Stimulated activated CD4-positive, alpha-beta T cell treated with anti-CD3 and anti-CD28 coated beads, Interleukin-4, amount 100 ng/mL, for 24 hours (primary cell): ENCODE results near the gene MAP2K6.

ENCODE experiments used
- DNase-seq: peaks from one replicate; pipeline ENCODE4 v3.0.0-alpha.2; 2020

Gene MAP2K6

DNA sequence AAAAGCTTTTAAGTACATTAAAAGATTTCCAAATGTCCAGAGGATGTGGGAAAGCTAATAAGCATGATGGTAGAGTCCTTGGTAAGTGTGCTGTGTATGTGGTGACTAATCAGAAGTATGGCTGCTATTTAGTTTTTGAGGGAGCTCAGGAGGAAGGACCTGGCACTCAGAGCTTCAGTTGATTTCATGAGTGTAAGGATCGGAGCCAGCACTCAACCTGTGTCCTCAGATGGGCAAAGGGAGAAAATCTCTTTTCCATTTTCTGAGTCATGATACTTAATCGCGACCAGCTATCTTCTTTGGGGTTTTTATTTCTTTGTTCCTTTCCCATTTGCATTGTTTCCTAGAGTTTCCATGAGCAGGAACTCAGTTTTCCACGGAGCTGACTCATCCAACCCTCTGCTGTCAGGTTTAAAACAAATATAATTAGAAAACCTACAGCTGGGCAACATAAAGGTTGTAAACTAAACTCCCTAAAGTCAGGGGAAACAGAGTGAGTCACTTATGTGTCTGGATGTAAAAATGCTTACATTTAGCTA lies 125.4 kb downstream of the MAP2K6 start:
- no peak for DNase-seq

DNA sequence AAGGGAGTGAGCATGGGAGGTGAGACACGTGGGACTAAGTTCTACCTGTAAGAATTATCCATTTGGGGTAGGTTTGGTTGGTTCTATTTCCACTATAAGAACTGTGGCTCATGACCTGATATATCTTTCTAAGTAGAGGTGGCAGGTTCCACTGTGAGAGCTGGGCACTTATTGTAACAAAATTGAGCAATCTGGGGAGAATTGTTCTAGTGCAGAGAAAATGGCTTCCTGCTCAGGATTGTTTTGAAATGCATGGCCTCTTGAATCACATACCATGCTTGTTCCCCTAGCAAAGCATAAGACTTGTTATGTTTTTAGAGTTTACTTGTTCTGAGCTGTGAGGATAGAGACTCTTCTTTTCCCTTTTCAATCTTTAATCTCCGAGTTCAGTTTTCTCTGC lies 125.9 kb downstream of the MAP2K6 start:
- no peak for DNase-seq

DNA sequence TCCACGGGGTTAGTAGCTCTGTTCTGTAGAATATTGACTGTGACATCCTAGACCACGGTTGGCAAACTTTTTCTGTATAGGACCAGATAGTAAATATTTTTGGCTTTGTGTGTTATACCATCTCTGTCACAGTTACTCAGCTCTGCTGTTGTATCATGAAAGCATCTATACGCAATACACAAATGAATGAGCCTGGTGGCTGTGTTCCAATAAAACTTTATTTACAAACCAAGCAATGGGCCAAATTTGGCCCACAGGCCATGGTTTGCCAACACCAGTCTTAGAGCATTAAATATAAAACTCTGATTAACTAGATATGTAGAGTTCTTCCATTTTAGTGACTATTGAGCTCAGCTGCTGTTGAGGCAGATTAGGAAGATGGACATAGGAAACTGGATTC lies 132.7 kb downstream of the MAP2K6 start:
- DNase-seq = no peak

DNA sequence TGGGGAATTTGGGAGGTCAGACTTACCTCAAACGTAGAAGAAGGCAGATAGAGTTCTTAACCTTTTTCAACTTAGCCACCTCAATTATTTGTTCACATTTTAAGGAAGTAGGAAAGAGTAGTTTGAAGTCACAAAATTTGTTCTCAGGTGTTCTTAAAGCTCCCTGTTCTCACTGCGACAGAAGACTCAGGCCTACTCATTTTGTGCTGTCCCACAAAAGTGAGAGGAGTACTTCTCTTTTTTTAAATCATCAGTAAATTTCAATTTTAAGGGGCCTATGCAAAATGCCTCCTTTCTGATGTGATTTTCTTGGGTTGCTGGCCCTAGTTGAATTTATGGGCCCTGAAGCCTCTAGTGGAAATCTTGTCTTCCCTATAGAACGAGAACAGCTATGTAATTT lies 133.4 kb downstream of the MAP2K6 start:
- no peak for DNase-seq

GRCh38 chr17:69551212-69552010 lies 136.9 kb downstream of the MAP2K6 start:
- no peak for DNase-seq

- no peak for DNase-seq
Observed at GRCh38 chr17:69552986-69553667, 138.6 kb downstream of the MAP2K6 start.

GRCh38 chr17:69555056-69555455 lies 140.6 kb downstream of the MAP2K6 start:
- no peak for DNase-seq

DNA sequence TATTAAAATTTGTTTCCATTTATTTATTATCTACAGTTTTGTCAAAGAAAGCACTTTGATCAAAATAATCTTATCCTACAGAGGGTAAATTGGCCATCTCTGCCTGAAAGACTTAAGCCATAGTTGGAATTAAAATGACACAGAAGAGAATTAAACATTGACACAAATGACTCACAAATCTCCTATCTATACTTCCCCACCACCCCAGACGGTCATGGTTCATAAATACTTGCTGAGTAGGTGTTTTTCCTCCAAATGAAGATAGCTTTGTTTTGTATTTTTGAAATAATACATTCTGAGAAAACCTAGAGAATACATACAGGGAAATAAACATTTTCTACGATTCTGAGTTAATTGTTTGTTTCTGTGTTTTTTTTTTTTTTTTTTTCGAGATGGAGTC lies 142.8 kb downstream of the MAP2K6 start:
- no peak for DNase-seq

GRCh38 chr17:69558796-69559195 lies 144.3 kb downstream of the MAP2K6 start:
- DNase-seq = no peak

DNA sequence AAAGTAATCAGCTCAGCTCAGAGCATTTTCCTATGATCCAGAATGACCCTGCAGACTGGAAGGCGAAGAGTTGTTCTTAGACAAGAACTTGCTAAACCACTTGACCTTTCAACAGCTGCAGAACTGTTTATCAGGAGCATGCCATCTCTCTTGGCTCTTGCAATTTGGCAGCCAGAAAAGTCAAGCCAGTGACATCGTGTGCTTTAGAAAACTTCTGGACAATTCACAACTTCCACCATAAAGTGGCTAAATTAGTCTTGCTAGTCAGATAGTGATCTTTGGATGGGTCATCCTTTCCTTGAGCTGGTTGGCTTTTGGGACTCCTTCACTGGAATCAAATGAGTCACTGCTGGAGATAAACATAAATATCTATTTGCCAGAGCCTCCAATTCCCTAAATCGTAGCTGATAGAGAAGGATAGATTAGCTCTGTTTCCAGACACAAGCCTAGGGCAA lies 146.5 kb downstream of the MAP2K6 start:
- DNase-seq = no peak

DNA sequence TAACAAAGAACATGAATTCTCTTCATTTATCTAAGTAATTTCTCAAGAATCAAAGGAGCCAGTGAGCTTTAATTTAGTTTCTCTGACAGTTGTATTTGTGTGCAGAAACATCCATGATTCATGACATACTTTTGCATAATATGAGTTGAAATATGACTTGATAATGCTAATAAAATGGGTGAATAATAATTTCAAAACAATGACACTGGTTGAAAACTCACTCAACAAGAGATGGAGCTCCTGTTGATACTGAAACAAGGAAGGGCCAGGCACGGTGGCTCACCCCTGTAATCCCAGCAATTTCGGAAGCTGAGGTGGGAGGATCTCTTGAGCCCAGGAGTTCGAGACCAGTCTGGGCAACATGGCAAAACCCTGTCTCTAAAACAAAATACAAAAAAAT lies 147.0 kb downstream of the MAP2K6 start:
- DNase-seq = no peak

GRCh38 chr17:69565447-69565846 lies 150.9 kb downstream of the MAP2K6 start:
- no peak for DNase-seq

- no peak for DNase-seq
Observed at GRCh38 chr17:69567130-69567529, 152.6 kb downstream of the MAP2K6 start.

DNA sequence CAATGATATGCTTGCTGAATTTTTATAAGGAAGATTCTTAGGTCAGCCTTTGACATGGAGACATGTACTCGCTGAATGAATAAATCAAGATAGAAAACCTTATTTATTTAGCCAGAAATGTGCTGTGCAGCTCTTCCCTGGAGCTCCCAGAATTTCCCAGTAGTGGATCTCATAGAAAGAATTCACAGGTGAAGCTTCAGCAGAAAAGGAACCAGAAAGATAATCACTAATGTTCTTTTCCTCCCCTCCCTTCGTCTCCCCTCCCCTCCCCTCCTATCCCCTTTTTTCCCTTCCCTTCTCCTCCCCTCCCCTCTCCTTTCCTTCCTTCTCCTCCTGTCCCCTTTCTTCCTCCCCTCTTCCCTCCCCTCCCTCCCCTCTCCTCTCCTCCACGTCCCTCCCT lies 158.2 kb downstream of the MAP2K6 start:
- no peak for DNase-seq

GRCh38 chr17:69573396-69573795 lies 158.9 kb downstream of the MAP2K6 start:
- no peak for DNase-seq

GRCh38 chr17:69574257-69575197 lies 160.0 kb downstream of the MAP2K6 start:
- DNase-seq = no peak

- no peak for DNase-seq
Observed at GRCh38 chr17:69575346-69575761, 160.9 kb downstream of the MAP2K6 start.

DNA sequence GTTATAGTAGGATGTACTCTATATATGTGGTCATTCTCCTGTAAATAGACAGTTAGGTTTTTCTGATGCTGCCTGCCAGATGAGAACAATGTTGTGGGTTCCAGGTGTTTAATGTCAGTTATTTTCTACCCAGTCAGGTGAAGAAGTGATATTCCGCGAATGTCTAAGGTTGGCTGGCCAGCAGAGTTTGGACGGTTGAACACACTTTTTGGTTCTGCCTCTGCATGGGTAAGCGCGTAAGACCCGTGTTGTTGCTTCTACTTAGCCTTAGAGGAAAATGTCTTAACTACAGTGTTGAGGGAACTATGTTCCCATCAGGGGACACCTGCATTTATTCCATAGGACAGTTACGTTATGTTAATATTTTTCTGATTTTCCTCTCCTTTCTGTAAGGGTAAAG lies 162.6 kb downstream of the MAP2K6 start:
- no peak for DNase-seq

GRCh38 chr17:69578385-69578936 lies 164.0 kb downstream of the MAP2K6 start:
- DNase-seq = no peak

DNA sequence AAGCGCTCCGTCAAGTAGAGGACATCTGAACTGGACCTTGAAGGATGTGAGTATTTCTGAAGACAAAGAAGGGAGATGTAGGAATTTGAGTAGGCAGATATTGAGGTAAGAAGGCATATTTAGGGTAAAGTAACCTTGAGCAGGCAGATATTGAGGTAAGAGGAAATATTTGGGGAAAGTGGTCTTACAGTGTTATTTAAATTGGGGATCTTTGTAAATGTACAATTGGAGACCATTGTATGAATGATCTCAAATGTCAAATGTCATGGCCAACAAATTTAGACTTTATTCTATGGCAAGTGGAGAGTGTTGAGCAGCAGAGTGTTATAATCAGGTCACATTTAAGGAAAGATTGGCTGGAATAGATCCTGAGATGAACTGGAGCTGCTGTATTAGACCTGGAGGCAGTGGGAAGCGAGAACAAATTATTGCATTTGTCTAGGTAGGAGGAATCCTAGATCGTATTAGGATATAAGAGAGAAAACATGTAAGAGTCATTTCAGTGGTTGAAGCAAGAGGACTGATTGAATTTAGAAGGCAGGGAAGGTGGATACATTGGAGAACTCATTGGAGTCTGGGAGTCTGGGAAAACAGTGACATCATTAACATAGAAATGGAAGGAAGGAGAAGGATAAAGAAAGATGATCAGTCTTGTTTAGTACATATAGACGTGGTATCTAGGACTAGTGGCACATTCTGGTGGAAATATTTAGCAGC lies 165.6 kb downstream of the MAP2K6 start:
- DNase-seq = no peak

DNA sequence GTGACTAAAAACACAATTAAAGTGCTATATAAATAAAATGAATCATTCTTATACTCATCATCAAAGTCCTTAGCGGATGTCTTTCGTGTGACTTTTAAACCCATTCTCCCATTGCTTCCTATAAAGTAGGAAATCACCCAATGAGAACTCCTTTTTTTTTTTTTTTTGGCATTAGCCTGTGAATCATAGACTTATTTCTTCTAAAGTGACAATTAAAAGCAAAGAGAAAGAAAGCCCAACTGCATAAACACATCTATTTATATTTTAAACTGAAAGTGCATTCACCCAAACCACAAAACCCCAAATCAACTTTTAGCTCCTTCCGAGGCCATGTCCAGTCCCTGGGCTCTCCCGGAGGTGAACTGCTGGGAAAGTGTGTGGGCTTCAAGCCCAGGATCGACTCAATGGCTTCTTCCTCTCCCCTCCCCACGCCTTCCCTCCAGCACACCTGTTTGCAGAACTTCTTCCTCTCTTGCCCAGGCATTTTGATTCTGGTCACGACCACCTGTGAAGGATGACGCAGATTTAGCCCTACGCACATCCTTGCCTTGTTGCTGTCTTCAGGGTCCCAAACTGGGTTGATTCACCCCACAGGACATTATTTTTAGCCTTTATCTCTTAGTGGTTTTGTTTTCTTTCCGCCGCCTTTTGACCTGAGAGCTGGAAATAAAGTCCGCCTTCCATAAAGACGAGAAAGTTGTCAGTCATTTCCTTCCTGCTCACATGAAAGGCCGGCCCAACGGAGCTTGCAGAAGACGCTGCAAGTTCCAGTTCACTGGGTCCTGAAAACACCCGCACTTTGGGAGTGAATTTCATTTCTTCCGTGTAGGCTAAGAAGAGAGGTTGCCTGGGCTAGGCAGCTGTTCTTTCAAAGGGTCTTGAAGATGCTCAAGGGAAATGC lies 166.8 kb downstream of the MAP2K6 start:
- no peak for DNase-seq
